Measurements from ENCODE around the gene PSMA7. TPM values are rescaled to one million over a fixed set of nuclear protein-coding genes. Genes with fewer than 3 reads are reported as not detected.

Gene PSMA7
- polyA plus RNA-seq, 3 donors: 187 to 519 (median 266) TPM

DNA sequence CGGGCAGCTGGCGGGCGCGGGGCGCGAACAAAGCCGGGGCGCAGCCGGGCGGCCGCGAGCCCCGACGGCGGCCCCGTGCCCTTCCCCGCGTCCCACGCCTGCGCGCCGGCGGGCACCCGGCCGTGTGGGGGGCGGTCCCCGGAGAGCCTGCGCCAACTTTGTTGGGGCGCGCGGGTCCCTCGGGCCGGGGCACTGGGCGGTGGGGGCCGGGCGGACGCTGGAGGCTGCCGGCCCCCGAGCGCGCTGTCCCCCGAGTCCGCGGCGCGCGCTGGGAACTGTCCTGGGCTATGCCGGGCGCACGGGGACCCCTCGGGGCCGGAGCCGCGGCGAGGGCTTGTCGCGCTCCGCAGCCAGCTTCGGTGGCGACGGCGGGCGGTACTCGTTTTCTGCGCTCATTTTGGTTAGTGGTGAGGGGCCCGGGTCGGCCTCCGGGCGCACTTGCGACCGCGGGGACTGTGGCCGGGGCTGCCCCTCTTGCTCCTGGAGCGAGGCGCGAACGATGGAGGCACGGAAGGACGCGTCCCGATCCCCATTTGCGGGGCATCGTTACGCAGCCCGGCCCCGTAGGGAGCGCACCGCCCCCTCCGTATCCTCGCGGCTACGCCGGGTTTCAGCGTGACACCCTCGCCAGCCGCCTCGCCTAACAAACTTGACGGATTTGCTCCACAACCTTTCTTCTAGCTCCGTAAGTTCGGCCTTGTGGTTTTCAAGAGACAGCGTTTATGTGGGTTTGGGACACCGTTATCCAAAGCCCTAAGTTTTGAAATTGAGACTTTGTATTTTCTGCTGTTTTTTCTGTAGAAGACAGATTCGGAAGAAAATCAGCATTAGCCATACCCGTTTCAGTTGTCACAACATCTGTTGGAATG, 997 bp upstream of the PSMA7 start:
- H3K27ac ChIP-seq (ENCODE audit: low read depth, low read length): no peak overlapping the region
- 1% methylated on average over 68 to 104 of the region's 104 CpGs for WGBS, 3 donors

DNA sequence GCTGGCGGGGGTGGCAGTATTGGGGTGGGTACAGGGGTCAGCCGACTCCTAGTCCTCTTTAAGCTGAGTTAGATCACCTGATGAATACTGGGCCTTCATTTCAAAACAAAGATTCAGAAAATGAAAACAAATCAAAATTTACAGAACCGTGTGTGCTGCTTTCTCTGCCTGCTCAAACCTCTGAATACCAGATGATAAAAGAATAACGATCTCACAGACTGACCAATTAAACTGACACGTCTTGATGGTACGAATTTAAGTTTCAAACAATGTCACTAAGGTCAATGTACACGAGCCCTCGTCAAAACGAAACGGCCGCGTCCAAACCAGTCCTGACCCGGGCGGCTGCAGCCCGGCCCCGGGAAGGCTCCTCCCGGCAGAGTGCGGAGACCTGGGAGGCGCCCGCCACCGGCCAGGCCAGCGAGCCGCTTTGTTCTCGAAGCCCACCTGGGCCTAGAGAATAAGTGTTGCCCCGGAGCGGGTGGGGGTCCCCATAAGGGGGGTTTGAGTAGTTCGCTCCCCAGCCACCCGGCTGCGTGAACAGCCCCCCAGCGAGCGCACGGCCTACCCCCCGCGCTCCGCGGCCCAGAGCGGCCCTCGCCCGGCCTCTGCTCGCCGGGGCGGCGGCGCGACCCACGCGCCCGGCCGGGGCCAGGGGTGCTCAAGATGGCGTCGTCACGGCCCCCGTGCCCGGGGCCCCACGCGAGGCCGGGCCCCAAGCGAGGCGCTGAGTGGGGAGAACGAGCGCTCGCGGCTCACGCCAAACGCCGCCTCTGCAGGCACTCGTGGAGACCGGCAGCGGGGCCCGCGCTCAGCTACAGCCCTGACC, 728 bp downstream of the PSMA7 start:
- WGBS, 3 donors: 1% methylated on average over 49 to 71 of the region's 71 CpGs
- H3K27ac ChIP-seq (ENCODE audit: low read depth, low read length): peak overlapping the region; percentile 85

DNA sequence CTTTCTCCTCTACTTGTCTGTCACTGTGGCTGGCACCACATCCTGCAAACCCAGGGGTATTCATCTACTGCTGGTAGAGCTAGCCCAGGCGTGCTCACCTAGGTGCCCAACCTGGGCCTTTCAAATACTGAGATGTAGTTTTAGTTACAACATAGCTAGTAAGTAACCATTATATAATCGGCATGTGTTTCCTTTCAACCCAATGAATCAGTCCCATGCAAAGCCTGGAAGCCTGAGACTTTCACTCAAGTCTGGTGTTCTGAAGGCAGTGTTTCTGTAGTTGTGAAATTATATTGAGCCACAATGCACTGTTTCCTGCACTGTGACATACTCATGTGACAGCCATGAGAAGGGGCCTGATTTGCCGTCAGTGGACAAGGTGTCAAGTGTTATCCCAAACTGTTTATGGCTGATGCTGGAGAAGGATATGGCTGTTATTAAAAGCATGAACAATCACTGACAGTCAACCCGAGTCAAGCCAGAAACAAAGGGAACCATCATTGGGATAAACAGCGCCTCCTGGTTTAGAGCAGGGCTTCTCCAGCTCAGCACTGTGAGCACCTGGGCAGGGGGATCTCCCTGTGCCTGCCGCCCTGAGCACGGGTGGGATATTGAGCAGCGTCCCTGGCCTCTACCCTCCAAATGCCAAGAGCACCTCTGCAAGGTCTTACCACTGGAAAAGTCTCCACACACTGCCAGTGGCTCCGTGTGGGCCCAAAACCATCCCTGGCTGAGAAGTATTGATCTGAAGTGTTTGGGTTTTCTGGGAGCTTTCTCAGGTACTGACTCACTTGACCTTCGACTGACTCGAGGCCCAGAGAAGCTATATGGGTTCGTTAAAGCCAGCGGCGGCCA, 1.6 kb downstream of the PSMA7 start:
- H3K27ac ChIP-seq (ENCODE audit: low read depth, low read length): no peak overlapping the region
- WGBS, 3 donors: 14 to 21% (median 19%) methylated on average over 14 of the region's 14 CpGs

DNA sequence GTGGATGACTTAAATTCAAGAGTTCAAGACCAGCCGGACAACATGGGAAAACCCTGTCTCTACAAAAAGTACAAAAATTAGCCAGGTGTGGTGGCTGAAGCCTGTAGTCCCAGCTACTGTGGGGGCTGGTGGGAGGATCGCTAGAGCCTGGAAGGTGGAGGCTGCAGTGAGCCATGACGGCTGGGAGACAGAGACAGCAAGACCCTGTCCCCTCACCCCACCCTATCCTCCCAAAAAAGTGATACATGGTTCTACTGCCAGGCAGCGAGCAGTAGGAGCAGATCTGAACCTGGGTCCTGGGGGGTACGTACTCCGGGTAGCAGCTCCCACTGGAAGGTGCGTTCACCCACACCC, 2.2 kb downstream of the PSMA7 start:
- no peak overlapping the region for H3K27ac ChIP-seq (ENCODE audit: low read depth, low read length)
- 83 to 88% (median 86%) methylated on average over 7 of the region's 7 CpGs for WGBS, 3 donors

DNA sequence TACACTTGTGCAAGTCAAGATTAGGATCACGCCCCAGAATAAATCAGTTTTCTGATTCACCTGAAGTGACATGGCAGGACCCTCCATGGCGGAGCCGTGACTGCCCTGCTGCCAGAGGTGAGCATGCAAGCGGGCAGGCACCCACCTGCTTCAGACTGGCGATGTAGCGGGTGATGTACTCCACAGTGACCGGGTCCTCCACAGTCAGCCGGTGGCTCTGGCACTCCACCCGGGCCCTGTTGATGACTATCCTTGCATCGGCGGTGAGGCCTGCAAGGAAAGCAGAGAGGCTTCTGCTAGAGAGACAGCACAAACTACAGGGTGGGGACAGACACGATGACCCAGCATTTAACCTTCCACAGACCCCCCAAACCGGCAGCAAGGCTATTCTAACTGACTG, 3.6 kb downstream of the PSMA7 start:
- 85 to 91% (median 90%) methylated on average over 13 of the region's 13 CpGs for WGBS, 3 donors
- H3K27ac ChIP-seq (ENCODE audit: low read depth, low read length): no peak overlapping the region

DNA sequence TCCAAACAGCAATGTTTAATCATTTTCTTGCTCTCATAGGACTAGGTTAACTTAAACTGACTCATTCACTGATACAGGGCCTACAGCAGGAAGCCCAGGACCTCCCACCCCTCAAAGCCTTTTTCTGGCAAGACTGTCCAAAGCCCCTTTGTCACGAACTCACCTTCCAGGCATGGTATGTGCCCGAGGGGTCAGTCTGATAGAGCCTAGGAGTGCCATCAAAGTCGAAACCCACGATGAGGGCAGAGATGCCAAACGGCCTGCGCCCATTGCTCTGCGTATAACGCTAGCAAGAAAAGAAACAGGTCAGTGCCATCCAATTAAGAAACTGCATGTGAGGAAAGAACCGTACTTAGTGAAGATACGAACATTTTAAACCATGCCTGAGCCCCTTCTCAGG, 4.3 kb downstream of the PSMA7 start:
- 88 to 96% (median 91%) methylated on average over 10 of the region's 10 CpGs for WGBS, 3 donors
- H3K27ac ChIP-seq (ENCODE audit: low read depth, low read length): no peak overlapping the region

DNA sequence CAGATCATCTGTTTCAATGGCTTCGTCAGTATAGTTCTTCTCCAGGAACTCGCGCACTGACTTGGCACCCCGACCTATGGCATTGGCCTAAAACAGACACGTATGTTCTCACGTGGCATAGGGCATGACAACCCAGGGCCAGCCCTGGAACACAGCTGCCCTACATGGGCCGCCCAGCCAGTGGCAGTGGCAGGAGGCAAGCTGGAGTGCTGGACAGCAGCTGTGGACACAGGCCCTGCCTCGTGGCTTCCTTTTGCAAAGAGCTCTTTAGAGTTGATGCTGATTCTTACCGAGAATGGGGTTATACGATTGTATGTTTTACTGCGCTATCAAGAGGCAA, 5.0 kb downstream of the PSMA7 start:
- H3K27ac ChIP-seq (ENCODE audit: low read depth, low read length): no peak overlapping the region
- WGBS, 3 donors: 85 to 93% (median 86%) methylated on average over 11 of the region's 11 CpGs

DNA sequence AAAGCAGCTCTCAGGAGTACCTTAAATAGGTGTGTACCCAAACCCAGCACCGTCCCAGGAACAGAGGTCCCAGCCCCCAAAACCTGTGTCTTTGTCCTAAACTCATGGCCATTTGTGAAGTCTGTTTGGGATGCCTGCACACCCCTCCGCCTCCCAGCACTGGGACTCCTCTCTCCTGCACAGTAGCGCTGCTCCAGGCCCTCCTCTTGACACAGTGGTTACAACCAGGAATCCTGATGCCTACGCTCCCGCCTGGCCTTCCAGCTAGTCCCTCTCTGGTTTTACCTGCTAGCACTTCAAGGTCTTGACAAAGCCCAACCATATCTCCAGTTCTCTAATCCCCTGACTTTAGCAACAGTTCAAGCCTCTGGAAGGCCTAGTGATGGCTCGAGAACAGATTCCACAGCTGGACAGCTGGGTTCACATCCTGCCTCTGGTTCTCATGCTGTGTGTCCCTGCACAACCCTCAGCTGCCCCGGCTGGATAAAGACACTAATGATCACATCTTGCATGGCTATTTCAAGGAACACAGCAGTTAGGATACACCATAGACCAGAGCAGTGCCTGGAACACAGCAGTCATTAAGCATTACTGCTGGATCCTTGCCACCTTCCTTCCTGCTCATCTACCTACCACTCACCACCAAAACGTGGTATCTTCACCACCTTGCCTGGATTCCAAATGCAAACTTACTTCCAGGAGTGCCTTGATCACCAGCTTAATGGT, 5.6 kb downstream of the PSMA7 start:
- no peak overlapping the region for H3K27ac ChIP-seq (ENCODE audit: low read depth, low read length)

DNA sequence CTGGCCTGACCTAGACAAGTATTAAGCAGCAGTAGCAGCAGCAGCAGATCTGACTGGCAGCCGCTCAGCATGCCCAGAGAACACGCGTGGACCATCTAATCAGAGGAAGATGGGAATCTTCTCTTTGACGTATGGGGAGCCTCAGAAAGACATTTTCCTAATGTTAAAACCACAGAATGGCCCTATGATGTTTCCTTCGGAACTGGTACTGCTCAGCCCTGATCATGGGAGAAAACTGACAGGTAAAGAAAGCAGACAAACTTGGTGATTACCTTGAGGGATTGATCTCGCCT, 6.2 kb downstream of the PSMA7 start:
- WGBS, 3 donors: 72 to 74% (median 73%) methylated on average over 6 of the region's 6 CpGs
- no peak overlapping the region for H3K27ac ChIP-seq (ENCODE audit: low read depth, low read length)

More for the DNA sequence above, 5.6 kb downstream of the PSMA7 start:
- 75 to 86% (median 83%) methylated on average over 8 of the region's 8 CpGs for WGBS, 3 donors

DNA sequence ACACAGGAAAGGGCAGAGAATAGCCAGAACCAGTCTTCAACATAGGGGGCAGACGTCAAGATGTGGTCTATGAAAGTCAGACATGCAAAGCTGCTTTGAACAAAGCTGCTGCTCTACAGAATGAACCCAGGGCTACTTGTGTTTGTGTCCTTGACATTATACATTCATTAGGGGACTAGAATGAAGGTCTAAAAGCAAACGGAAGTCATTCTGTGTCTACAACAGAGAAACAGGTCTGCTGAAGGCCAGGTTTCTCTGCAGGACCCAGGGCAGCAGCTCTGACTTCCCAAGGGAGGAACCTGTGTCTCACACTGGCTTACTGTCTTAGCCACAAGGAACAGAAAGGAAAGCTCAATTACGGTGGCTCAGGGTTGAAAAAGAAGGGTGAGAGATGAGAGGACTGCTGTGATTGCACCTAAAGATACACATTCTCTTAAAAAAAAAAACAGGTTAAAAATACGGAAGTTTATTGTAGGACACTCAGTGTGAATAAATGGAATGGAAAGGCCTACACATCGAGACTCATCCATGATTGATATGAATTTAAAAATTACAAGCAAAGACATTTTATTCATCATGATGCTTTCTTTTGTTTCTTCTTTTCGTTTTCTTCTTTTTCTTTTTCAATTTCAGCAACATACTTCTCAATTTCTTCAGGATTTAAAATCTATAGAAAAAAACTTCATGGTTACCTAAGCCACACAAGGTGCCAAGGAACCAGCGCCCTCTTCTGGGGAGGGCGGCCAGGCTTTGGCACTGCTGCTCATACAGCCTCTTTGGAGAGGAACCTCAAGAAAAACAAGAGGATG, 6.7 kb downstream of the PSMA7 start:
- 54 to 58% (median 56%) methylated on average over 8 of the region's 8 CpGs for WGBS, 3 donors
- no peak overlapping the region for H3K27ac ChIP-seq (ENCODE audit: low read depth, low read length)

DNA sequence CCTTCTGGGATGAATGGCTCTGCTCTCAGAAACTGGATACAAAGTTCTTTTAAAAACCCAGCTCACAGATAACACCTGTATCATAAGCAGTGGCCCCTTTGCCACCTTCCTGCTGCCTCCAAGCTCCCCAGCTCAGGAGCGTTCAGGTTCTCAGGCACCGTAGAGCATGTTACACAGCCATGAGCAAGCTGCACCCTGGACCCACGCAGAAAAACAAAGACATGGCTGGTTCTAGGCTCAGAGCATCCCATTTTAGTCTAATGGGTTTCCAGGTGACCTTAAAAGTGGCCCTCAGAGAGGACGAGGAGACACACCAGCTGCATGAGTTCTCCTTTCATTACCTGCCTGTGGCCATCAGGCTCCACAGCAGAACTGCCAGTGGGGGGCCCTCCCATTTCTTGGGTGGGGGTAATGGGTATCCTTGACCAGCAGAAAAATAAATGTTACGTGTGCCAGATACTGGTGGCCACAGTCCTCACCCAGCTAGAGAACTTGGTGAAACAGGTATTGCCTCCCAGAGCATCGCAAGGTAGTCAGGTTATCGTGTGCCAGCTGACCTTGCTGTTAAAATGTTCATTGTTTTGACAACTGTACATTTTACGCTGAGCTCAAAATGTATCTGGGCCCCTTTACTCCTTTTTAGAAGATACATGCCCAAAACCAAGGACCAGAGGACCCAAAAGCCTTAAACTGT, 7.5 kb downstream of the PSMA7 start:
- H3K27ac ChIP-seq (ENCODE audit: low read depth, low read length): no peak overlapping the region
- WGBS, 3 donors: 89 to 95% (median 90%) methylated on average over 8 of the region's 8 CpGs

DNA sequence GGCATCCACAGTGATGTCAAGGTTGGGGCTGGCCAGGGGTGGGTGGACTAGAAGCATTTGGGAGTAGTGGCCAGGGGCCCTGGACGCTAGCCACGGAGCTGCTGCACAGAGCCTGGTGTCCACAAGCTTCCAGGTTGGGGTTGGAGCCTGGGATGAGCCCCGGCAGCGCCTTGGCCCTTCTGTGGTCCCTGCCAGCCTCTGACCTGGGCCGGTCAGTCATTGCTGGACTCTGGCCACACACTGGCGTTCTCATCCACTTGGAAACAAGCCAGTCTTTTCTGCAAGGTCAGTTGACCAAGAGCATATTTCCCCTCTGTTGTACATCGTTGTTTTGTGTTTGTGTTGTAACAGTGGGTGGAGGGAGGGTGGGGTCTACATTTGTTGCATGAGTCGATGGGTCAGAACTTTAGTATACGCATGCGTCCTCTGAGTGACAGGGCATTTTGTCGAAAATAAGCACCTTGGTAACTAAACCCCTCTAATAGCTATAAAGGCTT, 8.4 kb downstream of the PSMA7 start:
- 39 to 47% (median 46%) methylated on average over 11 of the region's 11 CpGs for WGBS, 3 donors
- H3K27ac ChIP-seq (ENCODE audit: low read depth, low read length): no peak overlapping the region

DNA sequence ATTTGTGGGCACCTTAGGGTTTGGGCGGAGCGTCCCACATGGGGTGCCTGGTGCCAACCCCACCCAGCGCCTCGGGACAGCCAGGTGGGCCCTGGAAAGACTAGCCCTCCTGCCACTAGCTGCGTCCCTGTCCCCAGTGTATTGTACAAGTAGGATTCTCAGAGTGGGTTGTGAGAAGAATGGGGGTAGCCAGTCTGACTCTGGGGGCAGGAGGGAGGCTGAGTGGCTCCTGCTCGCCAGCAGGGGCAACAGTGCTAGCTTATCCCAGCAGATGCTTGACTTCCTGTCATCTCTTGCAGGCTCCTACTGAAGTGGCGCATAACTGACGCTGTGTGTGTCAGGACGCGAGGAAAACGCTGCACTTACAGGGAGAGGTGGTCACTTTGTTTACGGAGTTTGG, 9.3 kb downstream of the PSMA7 start:
- WGBS, 3 donors: 81 to 91% (median 90%) methylated on average over 12 of the region's 12 CpGs

DNA sequence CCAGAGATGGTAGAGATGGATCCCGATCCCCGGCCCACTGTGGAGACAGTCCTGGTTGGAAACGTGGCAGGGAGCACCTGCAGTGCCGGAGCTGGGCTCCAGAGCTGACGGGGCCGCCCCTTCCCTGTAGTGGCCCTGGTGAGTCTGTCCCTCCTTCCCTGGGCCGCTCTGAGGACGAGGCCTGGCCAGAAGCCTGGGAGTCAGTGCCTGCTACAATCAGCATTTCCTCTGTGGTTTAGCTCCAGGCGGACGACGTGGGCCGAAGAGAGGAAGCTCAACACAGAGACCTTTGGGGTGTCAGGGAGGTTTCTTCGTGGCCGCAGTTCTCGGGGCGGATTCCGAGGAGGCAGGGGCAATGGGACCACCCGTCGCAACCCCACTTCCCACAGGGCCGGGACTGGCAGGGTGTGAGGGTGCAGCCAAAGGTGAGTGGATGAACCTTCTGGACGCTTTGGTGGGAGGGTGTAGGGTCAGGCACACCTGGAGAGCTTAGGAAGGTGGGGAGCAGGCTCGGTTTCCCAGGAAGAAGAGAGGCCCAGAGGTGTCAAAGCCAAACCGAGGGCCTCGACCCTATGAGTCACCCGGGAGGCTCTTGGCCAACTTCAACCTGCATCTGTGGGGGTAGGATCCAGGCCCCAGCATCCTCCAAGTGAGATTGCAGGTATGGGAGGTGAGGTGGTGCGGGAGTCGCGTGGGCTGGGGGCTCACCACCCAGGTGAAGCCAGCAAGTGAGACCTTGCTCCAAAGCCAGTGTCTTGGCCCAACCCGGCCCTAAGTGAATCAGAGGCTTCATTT, 9.9 kb downstream of the PSMA7 start:
- H3K27ac ChIP-seq (ENCODE audit: low read depth, low read length): no peak overlapping the region
- WGBS, 3 donors: 54 to 86% (median 55%) methylated on average over 29 of the region's 29 CpGs

More for the DNA sequence above, 9.3 kb downstream of the PSMA7 start:
- no peak overlapping the region for H3K27ac ChIP-seq (ENCODE audit: low read depth, low read length)

DNA sequence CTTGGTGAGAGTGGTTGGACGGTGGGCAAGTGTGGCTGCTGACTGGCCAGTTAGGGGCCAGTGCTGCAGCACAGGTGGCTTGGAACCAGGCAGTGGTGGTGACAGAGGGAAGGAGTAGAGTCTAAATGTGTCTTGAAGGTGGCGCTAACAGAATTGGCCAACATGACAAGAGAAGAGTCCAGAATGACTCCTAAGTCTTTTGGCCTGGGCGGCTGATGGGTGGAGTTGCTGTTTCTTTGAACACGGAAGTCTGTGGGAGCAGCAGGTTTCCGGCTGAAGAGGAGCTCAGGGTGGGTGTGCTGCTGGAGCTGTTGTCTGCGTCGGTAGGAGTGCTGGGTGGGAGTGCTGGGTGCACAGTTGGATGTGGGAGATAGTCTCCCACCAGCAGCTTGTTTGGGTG, 10.8 kb downstream of the PSMA7 start:
- 69 to 92% (median 72%) methylated on average over 7 of the region's 7 CpGs for WGBS, 3 donors
- H3K27ac ChIP-seq (ENCODE audit: low read depth, low read length): no peak overlapping the region
